Measurements from ENCODE around the gene DPYSL3. TPM values are rescaled to one million over a fixed set of nuclear protein-coding genes. Genes with fewer than 3 reads are reported as not detected.

The DPYSL3 gene
- total RNA-seq, 1 donor from 2014 or later, result 414 TPM

GRCh38 chr5:147479949-147480348, 29.9 kb downstream of the DPYSL3 start:
- Histone ChIP-seq H3K4me3 (no peak overlapping the region), H2AFZ (replicated peaks) (no peak overlapping the region), H3K9me3 (ENCODE audit: low read depth) (no peaks in the 10 kb centered on the region), H3K27ac (peak overlapping the region; percentile 4), H3K36me3 (no peaks in the 10 kb centered on the region), H3K4me2 (peak overlapping the region; percentile 15), H3K4me1 (peaks cover 38% of the 10 kb centered on the region), H3K79me2 (ENCODE audit: low read depth) (peaks cover 96% of the 10 kb centered on the region), H4K20me1 (ENCODE audit: low read depth) (peaks cover 50% of the 10 kb centered on the region), H3K27me3 (no peaks in the 10 kb centered on the region), H3F3A (ENCODE audit: low read depth) (peaks cover 20% of the 10 kb centered on the region), H3K9ac (no peak overlapping the region)
- peaks cover 27% of the 10 kb centered on the region for H3K36me3 Mint-ChIP-seq
- peaks cover 33% of the 10 kb centered on the region for H3K4me1 Mint-ChIP-seq
- no peak overlapping the region for H3K4me3 Mint-ChIP-seq
- TF ChIP-seq EZH2phosphoT487 (IDR thresholded peaks at IDR 0.05), result no peak
- no peak for TF ChIP-seq EZH2 (IDR thresholded peaks at IDR 0.05)
- TF ChIP-seq CTCF (IDR thresholded peaks at IDR 0.05), result no peak
- peak; percentile 9 for DNase-seq (ENCODE audit: low spot score)
- H3K9me3 Mint-ChIP-seq, result peaks cover 18% of the 10 kb centered on the region
- H3K27me3 Mint-ChIP-seq (ENCODE audit: insufficient read depth, low read depth), result peaks cover 3% of the 10 kb centered on the region
- no peak overlapping the region for H3K27ac Mint-ChIP-seq

- TF ChIP-seq EZH2 (IDR thresholded peaks at IDR 0.05), result no peak
- TF ChIP-seq CTCF (IDR thresholded peaks at IDR 0.05), result no peak
- no peak for TF ChIP-seq EZH2phosphoT487 (IDR thresholded peaks at IDR 0.05)
- peaks cover 50% of the 10 kb centered on the region for H4K20me1 ChIP-seq (ENCODE audit: low read depth)
- peak overlapping the region; percentile 15 for H3K4me2 ChIP-seq
- no peaks in the 10 kb centered on the region for H3K27me3 ChIP-seq
- H3K4me1 ChIP-seq, result peaks cover 38% of the 10 kb centered on the region
- H3F3A ChIP-seq (ENCODE audit: low read depth), result peaks cover 20% of the 10 kb centered on the region
- peaks cover 28% of the 10 kb centered on the region for H3K4me1 Mint-ChIP-seq
- H3K9me3 ChIP-seq (ENCODE audit: low read depth), result no peaks in the 10 kb centered on the region
- H3K9ac ChIP-seq, result no peak overlapping the region
- peak; percentile 34 for DNase-seq (ENCODE audit: low spot score)
- H3K4me3 ChIP-seq, result no peak overlapping the region
- H3K9me3 Mint-ChIP-seq, result peaks cover 18% of the 10 kb centered on the region
- peaks cover 96% of the 10 kb centered on the region for H3K79me2 ChIP-seq (ENCODE audit: low read depth)
- H3K27me3 Mint-ChIP-seq (ENCODE audit: insufficient read depth, low read depth), result peaks cover 3% of the 10 kb centered on the region
- no peak overlapping the region for H3K27ac Mint-ChIP-seq
- peaks cover 27% of the 10 kb centered on the region for H3K36me3 Mint-ChIP-seq
- H3K36me3 ChIP-seq, result no peaks in the 10 kb centered on the region
- H3K4me3 Mint-ChIP-seq, result no peak overlapping the region
- no peak overlapping the region for H2AFZ ChIP-seq (replicated peaks)
- peak overlapping the region; percentile 4 for H3K27ac ChIP-seq
Measured at GRCh38 chr5:147479444-147479843, 30.4 kb downstream of the DPYSL3 start.

GRCh38 chr5:147474140-147474539, 35.7 kb downstream of the DPYSL3 start:
- H3K79me2 ChIP-seq (ENCODE audit: low read depth), result peaks cover 98% of the 10 kb centered on the region
- no peak for DNase-seq (ENCODE audit: low spot score)
- H3K36me3 ChIP-seq, result no peaks in the 10 kb centered on the region
- no peak overlapping the region for H2AFZ ChIP-seq (replicated peaks)
- no peak overlapping the region for H3K27ac Mint-ChIP-seq
- no peaks in the 10 kb centered on the region for H3K9me3 ChIP-seq (ENCODE audit: low read depth)
- H3K27me3 ChIP-seq, result no peaks in the 10 kb centered on the region
- H3K4me1 Mint-ChIP-seq, result no peaks in the 10 kb centered on the region
- peaks cover 25% of the 10 kb centered on the region for H3K4me1 ChIP-seq
- no peak for TF ChIP-seq EZH2phosphoT487 (IDR thresholded peaks at IDR 0.05)
- TF ChIP-seq EZH2 (IDR thresholded peaks at IDR 0.05), result no peak
- no peak for TF ChIP-seq CTCF (IDR thresholded peaks at IDR 0.05)
- no peaks in the 10 kb centered on the region for H3K27me3 Mint-ChIP-seq (ENCODE audit: insufficient read depth, low read depth)
- H3K36me3 Mint-ChIP-seq, result peaks cover 39% of the 10 kb centered on the region
- no peak overlapping the region for H3K27ac ChIP-seq
- H3F3A ChIP-seq (ENCODE audit: low read depth), result peaks cover 33% of the 10 kb centered on the region
- no peak overlapping the region for H3K4me2 ChIP-seq
- peaks cover 15% of the 10 kb centered on the region for H3K9me3 Mint-ChIP-seq
- no peak overlapping the region for H3K4me3 ChIP-seq
- no peak overlapping the region for H3K4me3 Mint-ChIP-seq
- no peak overlapping the region for H3K9ac ChIP-seq
- peaks cover 34% of the 10 kb centered on the region for H4K20me1 ChIP-seq (ENCODE audit: low read depth)

Measured in neural progenitor cell (in vitro differentiated cells).